Activated CD4-positive, CD25-positive, alpha-beta regulatory T cell (primary cell): ENCODE results near the gene TYMS.
"Not testable (repeated sequence)": the region's sequence is repeated elsewhere in the genome, so short reads cannot be mapped to it uniquely, and the experiment has no call there.

ENCODE experiments used
- DNase-seq, 4 experiments: peaks; one replicate each; lab custom pipeline; 2025; lab: John Stamatoyannopoulos, UW

Gene TYMS

DNA sequence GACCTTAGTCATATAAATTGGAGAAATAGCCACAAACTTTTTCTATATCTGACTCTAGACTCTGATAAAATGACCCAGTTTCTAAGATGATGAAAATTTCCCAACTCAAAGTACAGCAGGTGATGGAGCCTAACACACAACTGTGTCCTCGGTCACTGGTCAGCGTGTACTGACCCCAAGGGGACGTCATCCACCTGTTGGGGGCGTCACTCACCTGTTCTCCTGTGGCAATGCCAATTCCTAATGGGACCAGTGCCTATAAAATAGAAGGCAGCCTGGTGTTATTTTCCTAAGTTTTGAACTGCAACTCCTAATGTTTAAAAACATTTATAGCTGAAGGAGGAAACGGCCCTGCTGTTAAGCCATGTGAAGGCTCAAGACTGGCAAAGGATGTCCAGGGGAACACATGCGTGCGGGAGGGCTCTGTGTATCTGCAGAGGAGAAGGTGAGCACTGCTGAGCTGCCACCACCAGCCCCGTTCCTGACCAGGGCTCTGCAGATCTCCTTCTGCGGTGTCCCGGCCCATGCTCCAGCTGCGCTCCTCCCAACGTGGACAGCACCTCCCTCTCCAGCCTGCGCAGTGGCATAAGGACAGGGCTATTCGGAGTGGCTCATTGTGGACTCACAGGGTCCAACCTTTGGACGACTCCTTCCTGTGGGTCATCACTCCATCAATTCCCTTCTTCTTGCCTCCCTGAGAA, 21.2 kb downstream of the TYMS start:
- no peak for DNase-seq

DNA sequence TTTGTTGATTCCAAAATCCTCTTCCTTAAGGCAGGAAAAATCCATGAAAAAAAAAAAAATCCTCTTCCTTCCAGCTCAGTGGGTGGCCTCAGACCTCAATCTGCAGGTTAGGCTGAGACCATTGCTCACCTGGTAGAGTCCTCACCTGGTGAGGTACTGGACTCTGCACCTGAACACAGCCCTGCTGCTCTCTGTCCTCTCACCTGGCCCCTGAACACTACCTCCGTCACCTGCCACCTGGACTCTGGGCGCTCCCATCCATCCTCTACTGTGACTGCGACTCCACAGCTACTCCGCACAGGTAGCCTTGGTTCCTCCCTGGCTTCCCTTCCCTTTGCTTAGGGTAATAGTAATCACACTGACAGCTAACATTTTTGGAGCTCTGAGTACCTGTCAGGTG, 22.1 kb downstream of the TYMS start:
- DNase-seq, result no peak

DNA sequence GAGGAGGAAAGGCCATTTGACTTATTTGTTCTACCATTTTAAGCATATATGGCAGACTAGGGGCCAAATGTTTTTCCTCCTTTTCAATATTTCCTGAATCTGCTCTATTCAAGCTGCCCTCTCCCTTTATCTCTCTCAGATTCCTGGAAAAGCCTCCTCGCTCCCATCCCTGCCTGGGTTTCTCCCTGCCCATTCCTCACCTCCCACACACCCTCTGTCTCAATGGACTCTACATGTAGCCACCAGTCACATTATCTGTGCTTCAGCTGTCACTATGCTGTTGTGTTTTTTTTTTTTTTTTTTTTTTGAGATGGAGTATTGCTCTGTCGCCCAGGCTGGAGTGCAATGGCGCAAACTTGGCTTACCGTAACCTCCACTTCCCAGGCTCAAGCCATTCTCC, 22.9 kb downstream of the TYMS start:
- DNase-seq, result no peak

DNA sequence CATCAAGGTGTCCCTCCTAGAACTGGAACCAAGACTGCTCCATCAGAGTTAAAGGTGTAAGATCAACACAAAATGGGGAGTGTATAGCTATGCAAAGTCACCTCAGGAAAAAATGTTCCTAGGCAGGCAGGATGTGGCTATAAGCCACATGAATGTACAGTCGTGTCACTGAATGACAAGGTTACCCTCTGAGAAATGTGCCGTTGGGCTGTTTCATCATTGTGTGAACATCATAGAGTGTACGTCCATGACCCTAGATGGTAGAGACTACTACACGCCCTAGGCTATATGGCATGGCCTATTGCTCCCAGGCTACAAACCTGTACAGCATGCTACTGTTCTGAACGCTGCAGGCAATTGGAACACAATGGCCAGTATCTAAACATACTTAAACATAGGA, 24.5 kb downstream of the TYMS start:
- no peak for DNase-seq

DNA sequence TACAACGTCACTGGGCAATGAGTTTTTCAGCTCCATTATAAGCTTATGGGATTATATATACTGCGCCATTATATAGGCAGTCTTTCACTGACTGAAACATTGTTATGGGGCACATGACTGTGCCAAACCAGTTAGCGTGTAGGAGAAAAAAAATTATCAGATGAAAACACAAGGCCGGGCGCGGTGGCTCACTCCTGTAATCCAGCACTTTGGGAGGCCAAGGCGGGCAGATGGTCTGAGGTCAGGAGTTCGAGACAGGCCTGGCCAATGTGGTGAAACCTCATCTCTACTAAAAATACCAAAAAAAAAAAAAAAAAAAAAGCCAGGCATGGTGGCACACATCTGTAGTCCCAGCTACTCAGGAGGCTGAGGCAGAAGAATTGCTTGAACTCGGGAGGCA, 25.0 kb downstream of the TYMS start:
- DNase-seq, result not testable (repeated sequence)

DNA sequence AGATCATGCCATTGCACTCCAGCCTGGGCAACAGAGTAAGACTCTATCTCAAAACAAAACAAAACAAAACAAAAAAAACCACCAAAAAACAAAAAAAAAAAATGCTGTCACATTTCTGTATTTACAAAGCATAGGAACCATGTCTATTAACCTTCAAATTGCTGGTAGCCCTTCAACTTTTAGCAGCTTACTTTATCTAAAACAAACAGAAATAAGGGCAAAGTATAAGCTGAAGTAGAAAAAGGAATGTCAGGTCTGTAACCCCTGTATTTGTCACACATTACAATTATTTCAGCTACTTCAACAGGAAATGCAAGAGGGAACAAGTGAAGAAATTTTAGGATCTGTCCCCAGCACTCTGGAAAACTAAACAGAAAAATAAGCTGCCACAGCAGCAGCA, 25.4 kb downstream of the TYMS start:
- DNase-seq, result no peak

DNA sequence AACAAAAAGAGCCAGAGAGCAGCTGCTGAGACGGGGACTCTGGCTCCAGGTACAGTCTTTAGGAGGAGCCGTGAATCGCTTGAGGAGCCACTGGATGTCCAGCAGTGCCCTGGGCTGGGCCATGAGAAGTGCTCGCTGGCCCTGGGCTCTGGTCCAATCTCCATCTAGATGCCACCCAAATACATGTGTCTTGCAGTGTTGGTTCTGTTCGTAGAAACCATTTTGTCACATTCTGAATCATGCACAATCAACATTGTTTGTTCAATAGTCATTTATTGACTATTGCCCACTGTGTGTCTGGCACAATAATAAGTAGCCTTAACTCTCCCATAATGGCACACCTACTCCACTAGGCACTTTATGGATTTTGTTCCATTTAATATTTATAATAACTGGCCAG, 26.1 kb downstream of the TYMS start:
- DNase-seq, result no peak

DNA sequence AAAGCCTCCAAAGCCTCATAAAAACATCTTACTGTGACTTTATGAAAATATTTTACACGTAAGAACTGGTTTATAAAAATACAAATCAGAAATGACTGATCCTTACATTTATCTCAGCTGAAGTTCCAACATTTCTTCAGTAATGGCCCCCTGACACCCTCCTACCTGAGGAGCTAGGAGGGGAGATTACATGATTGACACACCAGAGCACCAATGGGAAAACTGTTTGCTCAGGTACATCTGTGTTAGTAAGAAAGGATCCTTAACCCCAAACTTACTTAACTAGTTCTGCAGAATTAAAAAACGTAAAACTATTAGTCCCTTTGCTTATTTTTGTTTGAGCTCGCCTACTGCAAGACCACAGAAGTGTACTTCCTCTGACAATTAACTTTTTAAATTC, 28.0 kb downstream of the TYMS start:
- no peak for DNase-seq

DNA sequence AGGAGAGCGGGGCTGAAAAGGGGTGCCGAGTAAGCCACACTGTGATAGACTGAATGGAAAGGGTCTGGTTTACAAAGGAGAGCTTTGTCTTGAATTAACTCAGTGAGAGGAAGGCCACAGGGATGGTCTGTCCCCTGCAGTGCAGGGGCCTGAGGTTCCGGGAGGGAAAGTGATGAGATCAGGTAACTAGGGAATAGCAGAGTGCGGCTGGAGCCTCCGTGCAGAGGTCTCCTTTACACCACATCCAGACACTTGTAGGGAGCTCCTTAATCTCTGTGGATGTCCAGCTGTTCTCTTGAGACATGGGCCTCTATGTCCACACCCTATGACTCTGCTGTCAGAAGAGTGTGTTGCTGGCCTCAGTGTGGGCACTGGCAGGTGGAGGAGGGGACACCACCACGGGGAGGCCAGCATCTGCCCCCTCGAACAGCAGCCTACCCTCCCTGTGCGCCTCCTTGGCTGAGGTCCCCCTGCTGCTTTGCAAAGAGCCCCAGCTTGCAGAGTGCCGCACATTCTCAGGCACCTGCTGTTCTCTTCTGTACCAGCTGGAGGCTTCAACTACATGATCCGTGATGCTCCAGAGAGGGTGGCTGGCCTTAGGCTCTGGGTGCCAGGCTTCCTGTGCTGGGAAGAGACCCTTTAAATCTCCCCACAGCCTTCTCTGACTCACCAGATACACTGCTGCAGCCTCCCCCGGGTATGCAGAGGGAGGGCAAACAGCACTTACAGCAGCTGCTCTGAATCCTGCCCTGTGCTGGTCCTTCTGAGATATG, 29.1 kb downstream of the TYMS start:
- no peak for DNase-seq

DNA sequence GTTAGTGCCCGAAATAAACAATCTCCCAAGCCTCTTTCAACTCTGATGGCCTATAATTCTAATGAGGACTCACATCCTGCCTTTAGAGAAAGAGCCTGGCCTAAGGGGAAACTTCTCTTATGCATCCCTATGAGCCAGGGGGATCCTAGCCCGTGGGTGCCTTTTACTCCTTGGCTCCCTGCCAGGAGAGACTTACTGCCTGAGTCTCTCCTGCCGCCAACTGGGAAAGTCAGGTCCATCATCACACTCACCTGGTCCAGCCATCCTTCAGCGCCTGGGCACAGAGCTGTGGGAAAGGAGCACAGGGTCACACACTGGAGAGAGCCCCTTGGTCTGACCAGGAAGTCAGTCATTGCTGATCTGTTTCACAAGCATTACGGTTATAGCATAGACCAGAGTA, 30.9 kb downstream of the TYMS start:
- DNase-seq, result no peak

DNA sequence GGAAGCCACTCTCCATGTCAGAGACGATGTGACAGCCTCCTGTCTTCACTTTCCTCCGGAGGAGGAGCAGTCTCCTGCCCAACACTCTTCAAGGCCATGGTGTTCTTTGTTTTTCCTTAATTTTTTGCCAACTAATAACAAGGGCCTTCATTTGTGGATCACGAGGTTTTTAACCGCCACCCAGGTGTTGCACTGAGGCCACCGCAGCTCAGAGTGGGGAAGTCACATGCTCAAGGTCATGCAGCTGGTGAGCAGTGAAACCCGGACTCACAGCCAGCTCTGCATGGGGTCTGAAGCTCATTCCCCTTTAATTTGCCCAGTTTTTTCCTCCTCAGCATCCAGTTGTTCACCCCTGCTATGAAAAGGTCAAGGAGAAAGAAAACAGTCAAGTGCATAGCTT, 35.4 kb downstream of the TYMS start:
- DNase-seq, result no peak

DNA sequence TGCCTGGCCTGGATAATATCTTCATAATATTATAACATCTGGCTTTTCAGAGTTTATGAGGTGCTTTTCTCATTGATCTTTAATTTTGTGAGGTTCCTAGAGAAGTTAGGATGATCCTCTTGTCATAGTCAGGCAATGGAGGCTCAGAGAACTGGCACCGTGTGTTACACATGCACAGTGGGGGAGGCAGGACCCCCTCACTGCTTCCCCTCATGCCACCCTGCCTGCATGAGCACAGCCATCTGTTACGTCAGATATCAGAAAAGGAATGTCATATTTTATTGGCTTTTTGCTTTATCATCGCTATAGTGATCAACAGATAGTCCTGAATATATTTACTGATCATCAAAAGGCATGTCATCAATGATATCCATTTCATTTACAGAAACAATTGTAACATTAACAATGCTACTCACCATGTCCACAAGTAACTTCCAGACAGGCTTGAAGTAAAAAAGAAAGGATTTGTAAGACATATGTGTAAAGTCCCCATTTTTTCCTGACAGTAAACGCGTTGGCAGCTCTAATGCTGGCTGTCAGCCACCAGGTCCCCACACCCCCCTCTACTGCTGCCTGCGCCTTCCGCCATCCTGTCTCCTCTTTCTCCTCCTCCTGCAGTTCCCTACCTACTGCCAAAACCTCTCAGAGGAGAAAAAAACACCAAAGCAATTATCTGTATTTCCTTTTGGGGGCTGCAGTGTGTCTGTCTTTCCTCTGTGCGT, 36.2 kb downstream of the TYMS start:
- DNase-seq, result no peak

DNA sequence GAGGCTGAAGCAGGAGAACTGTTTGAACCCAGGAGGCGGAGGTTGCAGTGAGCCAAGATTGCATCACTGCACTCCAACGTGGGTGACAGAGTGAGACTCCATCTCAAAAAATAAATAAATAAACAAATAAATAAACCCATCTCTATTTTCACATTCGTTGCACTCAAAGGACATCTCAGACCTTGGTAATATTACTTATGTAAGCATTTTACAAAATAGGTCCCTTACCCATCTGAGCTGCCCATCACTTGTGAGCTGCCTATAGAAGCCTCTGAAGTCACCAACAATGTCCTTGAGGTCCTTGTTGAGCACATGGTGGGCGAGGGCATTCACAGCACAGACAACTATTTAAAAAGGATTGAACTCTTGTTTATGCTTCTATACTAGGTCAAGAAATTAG, 39.6 kb downstream of the TYMS start:
- no peak for DNase-seq

DNA sequence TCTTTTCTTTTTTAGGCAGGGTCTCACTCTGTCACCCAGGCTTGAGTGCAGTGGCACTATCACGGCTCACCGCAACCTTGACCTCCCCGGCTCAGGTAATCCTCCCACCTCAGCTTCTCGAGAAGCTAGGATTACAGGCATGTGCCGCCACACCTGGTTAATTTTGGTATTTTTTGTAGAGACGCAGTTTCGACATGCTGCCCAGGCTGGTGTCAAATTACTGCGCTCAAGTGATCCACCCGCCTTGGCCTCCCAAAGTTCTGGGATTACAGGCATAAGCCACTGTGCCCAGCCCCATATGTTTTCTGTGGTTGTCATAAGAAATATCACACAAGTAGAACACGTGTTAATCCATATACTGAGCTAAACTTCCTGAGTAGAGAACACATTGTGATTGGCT, 40.3 kb downstream of the TYMS start:
- no peak for DNase-seq

DNA sequence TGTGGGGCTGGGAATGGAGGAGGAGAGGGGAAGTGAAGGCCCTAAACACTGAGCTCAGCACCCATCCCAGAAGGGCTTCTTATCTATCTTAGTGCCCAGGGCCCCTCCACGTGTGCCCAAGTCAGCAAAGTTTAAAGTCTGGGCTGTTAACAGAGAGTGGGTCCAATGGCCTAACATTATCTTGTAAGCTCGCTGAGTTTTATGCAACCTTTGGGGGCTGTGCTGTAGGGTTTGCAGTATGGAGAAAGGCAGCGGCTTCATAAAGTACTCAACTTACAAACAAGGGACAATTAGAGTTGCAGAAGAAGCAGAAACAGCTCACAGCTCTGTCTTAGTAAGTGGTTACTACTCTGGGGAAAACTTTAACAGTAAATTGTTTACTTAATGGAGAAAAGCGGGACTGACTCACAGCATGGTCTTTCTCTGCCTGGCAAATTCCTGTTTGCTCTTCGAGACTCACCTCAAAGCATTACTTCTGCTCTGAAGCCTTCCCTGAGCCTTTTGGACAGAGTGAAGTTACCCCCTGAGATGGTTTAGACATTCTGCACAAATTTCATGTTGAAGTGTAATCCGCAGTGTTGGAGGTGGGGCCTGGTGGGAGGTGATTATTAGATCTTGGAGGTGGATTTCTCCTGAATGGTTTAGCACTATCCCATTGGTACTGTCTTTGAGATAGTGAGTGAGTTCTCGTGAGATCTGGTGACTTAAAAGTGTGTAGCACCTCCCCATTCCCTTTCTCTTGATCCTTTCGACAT, 45.9 kb downstream of the TYMS start:
- no peak for DNase-seq

DNA sequence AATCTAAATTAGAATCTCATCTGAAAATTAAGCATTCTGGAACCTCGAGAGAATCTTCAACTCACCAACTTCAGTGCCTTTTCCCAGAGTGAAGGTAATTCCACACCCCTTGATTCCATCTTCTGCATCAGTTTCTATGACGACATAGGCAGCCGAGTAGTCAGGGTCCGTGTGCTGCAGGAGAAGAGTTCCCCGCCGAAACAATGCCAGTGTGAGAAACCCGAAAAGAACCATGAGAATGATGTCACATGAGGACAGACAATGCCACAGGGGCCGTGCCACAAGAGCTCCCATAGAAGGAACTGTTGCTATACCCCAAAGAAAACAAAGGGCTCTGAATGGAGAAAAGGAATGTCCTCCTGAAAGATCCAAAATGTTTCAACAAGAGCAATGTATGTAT, 49.0 kb downstream of the TYMS start:
- no peak for DNase-seq

DNA sequence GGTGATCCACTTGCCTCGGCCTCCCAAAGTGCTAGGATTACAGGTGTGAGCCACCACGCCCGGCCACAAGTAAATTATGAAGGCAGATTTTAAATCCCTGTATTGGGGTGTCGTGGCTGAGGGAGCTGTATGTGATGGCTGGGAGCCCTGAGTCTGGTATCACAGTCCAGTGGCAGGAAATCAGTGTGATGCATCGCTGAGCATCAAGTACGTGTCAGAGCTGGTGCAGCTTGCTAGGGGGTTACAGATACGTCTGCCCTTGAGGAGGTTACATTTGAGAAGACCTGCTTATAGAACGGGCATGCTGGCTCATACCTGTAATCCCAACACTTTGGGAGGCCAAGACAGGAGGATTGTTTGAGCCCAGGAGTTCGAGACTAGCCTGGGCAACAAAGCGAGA, 50.6 kb downstream of the TYMS start:
- DNase-seq, result no peak

DNA sequence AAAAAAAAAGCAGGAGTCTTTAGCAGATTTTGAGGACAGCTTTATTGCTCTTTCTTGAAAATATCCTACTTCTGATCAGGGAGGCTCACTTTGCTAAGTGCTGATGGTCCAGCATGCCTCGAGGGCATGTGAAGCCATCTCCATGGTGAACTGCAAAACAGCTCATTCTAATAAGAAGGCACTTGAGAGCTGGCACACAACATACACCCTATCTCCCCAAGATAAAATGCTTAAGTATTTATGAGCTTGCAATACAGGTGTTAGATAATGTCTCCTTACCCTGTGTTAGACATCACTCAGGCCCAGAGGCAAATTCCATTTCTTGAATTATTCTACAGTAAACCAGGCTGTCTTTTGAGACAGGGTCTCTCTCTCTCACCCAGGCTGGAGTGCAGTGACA, 52.3 kb downstream of the TYMS start:
- DNase-seq, result no peak

DNA sequence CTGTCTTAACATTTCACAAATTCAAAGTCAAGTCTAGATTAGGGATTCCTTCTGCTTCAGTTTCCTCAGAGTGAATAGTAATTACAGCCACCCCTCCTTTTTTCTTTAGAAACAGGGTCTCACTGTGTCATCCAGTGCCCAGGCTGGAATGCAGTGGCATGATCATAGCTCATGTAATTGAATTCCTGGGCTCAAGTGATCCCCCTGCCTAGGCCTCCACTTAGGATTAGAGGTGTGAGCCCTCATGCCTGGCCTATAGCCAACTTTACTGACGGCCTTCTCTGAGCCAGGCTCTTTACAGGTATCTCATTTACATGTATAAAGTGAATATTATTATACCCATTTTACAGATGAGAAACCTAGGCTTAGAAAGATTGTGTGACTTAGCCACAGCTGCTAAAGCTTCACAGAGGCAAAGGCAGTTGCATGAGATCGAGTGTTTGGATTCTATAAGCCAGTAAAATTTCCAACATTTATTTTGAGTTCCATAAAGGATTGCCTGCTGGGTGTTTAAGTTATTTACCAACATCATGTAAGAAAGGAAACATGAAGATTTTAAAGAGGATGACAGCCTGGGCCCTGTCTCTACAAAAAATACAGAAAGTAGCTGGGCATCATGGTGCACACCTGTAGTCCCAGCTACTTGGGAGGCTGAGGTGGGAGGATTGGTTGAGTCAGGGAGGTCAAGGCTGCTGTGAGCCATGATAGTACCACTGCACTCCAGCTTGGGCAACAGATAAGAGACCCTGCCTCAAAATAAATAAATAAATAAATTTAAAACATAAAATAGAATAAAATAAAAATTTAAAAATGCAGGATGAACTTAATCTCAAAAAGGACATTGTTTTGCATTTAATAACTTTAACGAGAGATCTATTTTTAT, 53.2 kb downstream of the TYMS start:
- no peak for DNase-seq

DNA sequence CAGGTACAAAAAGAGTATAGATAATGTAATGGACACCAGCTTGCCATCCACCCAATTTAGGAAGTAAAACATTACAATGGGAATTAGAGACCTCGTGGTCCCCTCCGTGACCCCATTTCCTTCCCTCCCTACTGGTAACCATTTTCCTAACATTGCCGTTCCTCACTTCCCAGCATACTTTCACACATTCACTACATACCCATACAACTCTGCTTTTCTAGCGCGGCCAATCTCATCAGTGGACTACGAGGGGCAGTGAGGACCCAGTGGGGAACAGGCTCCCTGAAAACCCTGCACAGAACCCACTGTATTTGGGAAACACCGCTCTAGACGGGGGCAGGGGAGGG, 53.8 kb downstream of the TYMS start:
- no peak for DNase-seq

DNA sequence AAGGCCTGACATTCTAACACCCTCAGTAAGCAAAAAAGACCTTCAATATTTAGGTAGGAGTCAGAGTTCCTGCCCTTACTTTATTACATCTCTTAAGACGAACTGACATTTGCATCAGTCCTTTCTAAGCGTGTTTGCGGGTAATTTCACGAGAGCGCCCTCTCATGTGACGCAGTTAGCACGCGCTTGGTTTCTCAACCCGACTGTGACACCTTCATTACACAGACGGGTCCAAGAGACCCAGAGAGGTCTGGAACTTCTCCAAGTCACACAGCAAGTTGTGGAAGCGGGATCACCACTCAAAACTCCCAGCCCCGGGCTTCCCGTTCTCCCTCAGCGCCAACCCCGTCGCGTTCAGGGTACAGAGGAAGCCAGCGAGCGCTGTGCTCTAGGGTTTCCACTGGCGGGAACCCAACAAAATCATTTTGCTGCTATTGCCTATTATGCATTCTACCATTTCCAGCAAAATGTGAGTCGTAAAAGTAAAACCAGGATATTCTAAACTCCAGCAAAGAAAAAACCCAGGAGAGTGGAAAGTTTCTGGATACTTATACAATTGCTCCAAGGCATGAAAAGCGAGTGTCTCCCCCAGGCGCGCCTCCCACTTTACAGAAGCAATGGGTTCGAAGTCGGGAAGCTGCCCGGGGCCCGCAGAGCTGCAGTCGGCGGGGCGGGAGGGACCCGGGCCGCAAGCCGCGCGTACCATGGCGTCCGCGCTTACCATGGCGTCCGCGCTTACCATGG, 54.4 kb downstream of the TYMS start:
- peak; percentile 25 to 49 (median 38) for DNase-seq
